Measurements from ENCODE around the gene PCSK7. TPM values are rescaled to one million over a fixed set of nuclear protein-coding genes. Genes with fewer than 3 reads are reported as not detected.
A peak's percentile ranks its signal among the peaks of the same experiment; 100 is the strongest.

PCSK7 gene
- total and polyA plus RNA-seq, 4 donors, result 7.3 to 32.3 (median 16.2) TPM

DNA sequence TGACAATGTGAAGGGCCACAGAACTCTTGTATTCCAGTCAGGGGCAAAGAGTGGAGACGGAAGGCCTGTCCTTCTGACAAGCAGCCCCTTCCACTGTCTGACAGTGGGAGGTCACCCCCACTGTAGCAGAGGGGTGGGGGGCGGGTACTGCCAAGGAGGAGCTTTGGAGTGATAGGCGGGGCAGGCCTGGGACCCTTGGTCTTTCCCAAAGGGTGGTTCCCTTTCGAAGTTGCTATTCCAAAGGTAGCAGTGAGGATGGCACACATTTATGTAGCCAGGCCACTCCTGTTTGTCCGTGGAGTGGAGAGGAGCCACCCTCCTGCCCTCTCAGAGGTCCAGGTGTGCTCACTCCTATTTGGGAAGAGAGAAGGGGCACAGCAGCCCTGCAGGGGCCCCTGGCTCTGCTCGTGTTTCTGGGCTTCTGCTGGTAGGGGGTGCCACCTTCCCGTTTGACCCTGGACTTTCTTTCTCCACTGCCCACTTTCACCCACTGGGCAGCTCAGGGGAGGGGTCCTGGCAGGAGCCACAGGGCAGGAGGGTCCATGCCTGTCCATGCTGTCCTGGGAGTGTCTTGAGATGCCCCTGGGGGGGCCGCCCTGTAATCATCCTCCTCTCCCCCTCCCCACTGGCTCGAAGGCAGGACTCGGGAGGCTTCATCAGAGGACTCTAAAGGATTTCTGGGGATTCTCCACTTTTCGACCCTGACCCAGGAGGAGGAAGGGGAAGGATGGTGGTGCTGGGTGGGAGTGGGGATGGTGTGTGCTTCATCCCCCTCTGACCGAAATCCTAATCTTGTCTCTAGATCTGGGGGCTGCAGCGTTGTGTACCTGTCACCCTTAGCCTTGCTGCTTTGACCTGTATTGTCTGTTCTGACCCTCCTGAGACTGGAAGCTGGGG, 31.7 kb downstream of the PCSK7 start:
- TF ChIP-seq SP1 (IDR thresholded peaks at IDR 0.05) (no peak), NR2F2 (IDR thresholded peaks at IDR 0.05) (peak; percentile 53)
- DNase-seq (ENCODE audit: low spot score), result no peak
- Histone ChIP-seq H3K27me3 (ENCODE audit: control insufficient read depth in 4 of 4, insufficient read depth in 4 of 4, low read length in 3 of 4) (no peaks in the 10 kb centered on the region), H3K36me3 (ENCODE audit: control insufficient read depth in 4 of 4, insufficient read depth in 3 of 4, low read depth in 1 of 4, low read length in 3 of 4) (peaks cover 4 to 21% (median 10%) of the 10 kb centered on the region in 4 donors), H3K9ac (ENCODE audit: low read depth in 1 of 2, low read length in 2 of 2) (no peak overlapping the region), H3K9me3 (ENCODE audit: control insufficient read depth in 4 of 4, low read length in 3 of 4) (no peaks in the 10 kb centered on the region), H3K4me1 (ENCODE audit: control insufficient read depth in 4 of 4, insufficient read depth in 4 of 4, low read length in 3 of 4) (no peaks in the 10 kb centered on the region), H3K27ac (ENCODE audit: low read depth in 1 of 2, low read length in 2 of 2) (peak overlapping the region; percentile 50 to 69), H3K4me3 (ENCODE audit: low read depth in 1 of 3, low read length in 3 of 3) (peak overlapping the region in 2 of 3 donors; percentile 9 to 12)
- 67% methylated on average over 13 of the region's 13 CpGs for WGBS

DNA sequence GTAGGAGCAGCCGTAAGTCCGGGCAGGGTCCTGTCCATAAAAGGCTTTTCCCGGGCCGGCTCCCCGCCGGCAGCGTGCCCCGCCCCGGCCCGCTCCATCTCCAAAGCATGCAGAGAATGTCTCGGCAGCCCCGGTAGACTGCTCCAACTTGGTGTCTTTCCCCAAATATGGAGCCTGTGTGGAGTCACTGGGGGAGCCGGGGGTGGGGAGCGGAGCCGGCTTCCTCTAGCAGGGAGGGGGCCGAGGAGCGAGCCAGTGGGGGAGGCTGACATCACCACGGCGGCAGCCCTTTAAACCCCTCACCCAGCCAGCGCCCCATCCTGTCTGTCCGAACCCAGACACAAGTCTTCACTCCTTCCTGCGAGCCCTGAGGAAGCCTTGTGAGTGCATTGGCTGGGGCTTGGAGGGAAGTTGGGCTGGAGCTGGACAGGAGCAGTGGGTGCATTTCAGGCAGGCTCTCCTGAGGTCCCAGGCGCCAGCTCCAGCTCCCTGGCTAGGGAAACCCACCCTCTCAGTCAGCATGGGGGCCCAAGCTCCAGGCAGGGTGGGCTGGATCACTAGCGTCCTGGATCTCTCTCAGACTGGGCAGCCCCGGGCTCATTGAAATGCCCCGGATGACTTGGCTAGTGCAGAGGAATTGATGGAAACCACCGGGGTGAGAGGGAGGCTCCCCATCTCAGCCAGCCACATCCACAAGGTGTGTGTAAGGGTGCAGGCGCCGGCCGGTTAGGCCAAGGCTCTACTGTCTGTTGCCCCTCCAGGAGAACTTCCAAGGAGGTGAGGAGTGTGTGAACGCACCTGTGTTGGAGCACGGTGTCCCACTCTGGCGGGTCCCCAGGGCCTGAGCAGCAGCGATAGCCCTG, 32.6 kb downstream of the PCSK7 start, which contains the start of gene TAGLN:
TSS of gene TAGLN (plus strand) at position 318 of the 863 bp plus-strand sequence. CDS start 3,644 bp downstream, outside the sequence.
- 67% methylated on average over 34 of the region's 34 CpGs for WGBS
- DNase-seq (ENCODE audit: low spot score), result no peak
- Histone ChIP-seq H3K9me3 (ENCODE audit: control insufficient read depth in 4 of 4, low read length in 3 of 4) (no peaks in the 10 kb centered on the region), H3K4me3 (ENCODE audit: low read depth in 1 of 3, low read length in 3 of 3) (peak within 1 kb of the TSS in 2 of 3 donors; percentile 3 to 12), H3K9ac (ENCODE audit: low read depth in 1 of 2, low read length in 2 of 2) (no peak within 1 kb of the TSS), H3K4me1 (ENCODE audit: control insufficient read depth in 4 of 4, insufficient read depth in 4 of 4, low read length in 3 of 4) (no peaks in the 10 kb centered on the region), H3K36me3 (ENCODE audit: control insufficient read depth in 4 of 4, insufficient read depth in 3 of 4, low read depth in 1 of 4, low read length in 3 of 4) (peaks cover 4 to 15% (median 8%) of the 10 kb centered on the region in 4 donors), H3K27ac (ENCODE audit: low read depth in 1 of 2, low read length in 2 of 2) (peak within 1 kb of the TSS; percentile 50 to 69), H3K27me3 (ENCODE audit: control insufficient read depth in 4 of 4, insufficient read depth in 4 of 4, low read length in 3 of 4) (no peaks in the 10 kb centered on the region)
- TF ChIP-seq, protein P1, sequence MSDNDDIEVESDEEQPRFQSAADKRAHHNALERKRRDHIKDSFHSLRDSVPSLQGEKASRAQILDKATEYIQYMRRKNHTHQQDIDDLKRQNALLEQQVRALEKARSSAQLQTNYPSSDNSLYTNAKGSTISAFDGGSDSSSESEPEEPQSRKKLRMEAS (IDR thresholded peaks at IDR 0.05), result no peak
- TF ChIP-seq TAF1 (conservative IDR thresholded peaks at IDR 0.05) (peak; percentile 28), SP1 (IDR thresholded peaks at IDR 0.05) (peak; percentile 10)

DNA sequence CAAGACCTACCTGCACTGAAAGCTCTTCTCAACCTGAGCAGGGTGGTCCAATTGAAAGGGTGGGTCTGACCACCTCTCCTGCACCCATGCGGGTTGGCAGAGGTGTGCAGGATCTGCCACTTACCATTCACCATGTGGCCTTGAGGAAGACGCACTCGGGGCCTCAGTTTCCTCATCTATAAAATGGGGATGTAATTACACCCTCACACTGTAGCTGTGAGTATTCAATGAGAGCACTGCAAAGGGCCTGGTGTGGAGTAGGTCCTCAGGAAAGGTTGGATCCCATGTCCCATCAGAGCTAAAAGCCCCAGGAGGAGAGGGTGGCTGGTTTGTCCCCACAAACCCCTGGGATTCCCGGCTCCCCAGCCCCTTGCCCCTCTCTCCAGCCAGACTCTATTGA, 33.3 kb downstream of the PCSK7 start:
- 86% methylated on average over 4 of the region's 4 CpGs for WGBS
- DNase-seq (ENCODE audit: low spot score), result no peak
- no peak for TF ChIP-seq YY1 (IDR thresholded peaks at IDR 0.05)
- no peak for TF ChIP-seq TAF1 (conservative IDR thresholded peaks at IDR 0.05)
- TF ChIP-seq, protein P2, sequence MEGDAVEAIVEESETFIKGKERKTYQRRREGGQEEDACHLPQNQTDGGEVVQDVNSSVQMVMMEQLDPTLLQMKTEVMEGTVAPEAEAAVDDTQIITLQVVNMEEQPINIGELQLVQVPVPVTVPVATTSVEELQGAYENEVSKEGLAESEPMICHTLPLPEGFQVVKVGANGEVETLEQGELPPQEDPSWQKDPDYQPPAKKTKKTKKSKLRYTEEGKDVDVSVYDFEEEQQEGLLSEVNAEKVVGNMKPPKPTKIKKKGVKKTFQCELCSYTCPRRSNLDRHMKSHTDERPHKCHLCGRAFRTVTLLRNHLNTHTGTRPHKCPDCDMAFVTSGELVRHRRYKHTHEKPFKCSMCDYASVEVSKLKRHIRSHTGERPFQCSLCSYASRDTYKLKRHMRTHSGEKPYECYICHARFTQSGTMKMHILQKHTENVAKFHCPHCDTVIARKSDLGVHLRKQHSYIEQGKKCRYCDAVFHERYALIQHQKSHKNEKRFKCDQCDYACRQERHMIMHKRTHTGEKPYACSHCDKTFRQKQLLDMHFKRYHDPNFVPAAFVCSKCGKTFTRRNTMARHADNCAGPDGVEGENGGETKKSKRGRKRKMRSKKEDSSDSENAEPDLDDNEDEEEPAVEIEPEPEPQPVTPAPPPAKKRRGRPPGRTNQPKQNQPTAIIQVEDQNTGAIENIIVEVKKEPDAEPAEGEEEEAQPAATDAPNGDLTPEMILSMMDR (IDR thresholded peaks at IDR 0.05; ENCODE audit: low read depth, low read length, missing input control), result no peak
- TF ChIP-seq, protein P3, sequence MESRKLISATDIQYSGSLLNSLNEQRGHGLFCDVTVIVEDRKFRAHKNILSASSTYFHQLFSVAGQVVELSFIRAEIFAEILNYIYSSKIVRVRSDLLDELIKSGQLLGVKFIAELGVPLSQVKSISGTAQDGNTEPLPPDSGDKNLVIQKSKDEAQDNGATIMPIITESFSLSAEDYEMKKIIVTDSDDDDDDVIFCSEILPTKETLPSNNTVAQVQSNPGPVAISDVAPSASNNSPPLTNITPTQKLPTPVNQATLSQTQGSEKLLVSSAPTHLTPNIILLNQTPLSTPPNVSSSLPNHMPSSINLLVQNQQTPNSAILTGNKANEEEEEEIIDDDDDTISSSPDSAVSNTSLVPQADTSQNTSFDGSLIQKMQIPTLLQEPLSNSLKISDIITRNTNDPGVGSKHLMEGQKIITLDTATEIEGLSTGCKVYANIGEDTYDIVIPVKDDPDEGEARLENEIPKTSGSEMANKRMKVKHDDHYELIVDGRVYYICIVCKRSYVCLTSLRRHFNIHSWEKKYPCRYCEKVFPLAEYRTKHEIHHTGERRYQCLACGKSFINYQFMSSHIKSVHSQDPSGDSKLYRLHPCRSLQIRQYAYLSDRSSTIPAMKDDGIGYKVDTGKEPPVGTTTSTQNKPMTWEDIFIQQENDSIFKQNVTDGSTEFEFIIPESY (IDR thresholded peaks at IDR 0.05), result no peak
- TF ChIP-seq JUND (IDR thresholded peaks at IDR 0.05), result no peak
- no peak for TF ChIP-seq HNF4G (IDR thresholded peaks at IDR 0.05)
- TF ChIP-seq FOXA1 (IDR thresholded peaks at IDR 0.05), result no peak
- TF ChIP-seq EGR1 (IDR thresholded peaks at IDR 0.05; ENCODE audit: low read depth in 2 of 2), result no peak
- H3K4me1 ChIP-seq (ENCODE audit: control insufficient read depth in 4 of 4, insufficient read depth in 4 of 4, low read length in 3 of 4), result no peaks in the 10 kb centered on the region
- H3K36me3 ChIP-seq (ENCODE audit: control insufficient read depth in 4 of 4, insufficient read depth in 3 of 4, low read depth in 1 of 4, low read length in 3 of 4), result peaks cover 4 to 13% (median 9%) of the 10 kb centered on the region in 4 donors
- H3K27me3 ChIP-seq (ENCODE audit: control insufficient read depth in 4 of 4, insufficient read depth in 4 of 4, low read length in 3 of 4), result no peaks in the 10 kb centered on the region
- H3K9me3 ChIP-seq (ENCODE audit: control insufficient read depth in 4 of 4, low read length in 3 of 4), result no peaks in the 10 kb centered on the region
- H3K9ac ChIP-seq (ENCODE audit: low read depth in 1 of 2, low read length in 2 of 2), result no peak overlapping the region
- peak overlapping the region in 1 of 2 donors; percentile 29 for H3K27ac ChIP-seq (ENCODE audit: low read depth in 1 of 2, low read length in 2 of 2)
- no peak overlapping the region for H3K4me3 ChIP-seq (ENCODE audit: low read depth in 1 of 3, low read length in 3 of 3)
